ENCODE results near the gene LRWD1.

Gene LRWD1

GRCh38 chr7:102464577-102465280 is at the start of gene LRWD1, which contains the start of gene ALKBH4:
Gene LRWD1, plus strand, starts transcription at chr7:102464984. Its CDS starts 97 bp downstream, at chr7:102465081.
Gene ALKBH4, minus strand, starts transcription at chr7:102464863. Its CDS starts 27 bp downstream, at chr7:102464836.
- DNase-seq, result peak; percentile 90

GRCh38 chr7:102415685-102416225 is 49.0 kb upstream of the LRWD1 start:
- DNase-seq, result no peak

GRCh38 chr7:102416406-102416805 is 48.4 kb upstream of the LRWD1 start:
- DNase-seq, result no peak

GRCh38 chr7:102417105-102417504 is 47.7 kb upstream of the LRWD1 start:
- DNase-seq, result no peak

- DNase-seq, result no peak
These were observed 46.2 kb upstream of the LRWD1 start for GRCh38 chr7:102418592-102418991.

- DNase-seq, result no peak
These were observed 43.0 kb upstream of the LRWD1 start for GRCh38 chr7:102421706-102422240.

- no peak for DNase-seq
These were observed 40.6 kb upstream of the LRWD1 start for GRCh38 chr7:102424129-102424551.

GRCh38 chr7:102424787-102425218 is 40.0 kb upstream of the LRWD1 start:
- DNase-seq, result no peak

- no peak for DNase-seq
These were observed 39.0 kb upstream of the LRWD1 start for GRCh38 chr7:102425639-102426267.

- no peak for DNase-seq
These were observed 38.3 kb upstream of the LRWD1 start for GRCh38 chr7:102426268-102427018.

GRCh38 chr7:102427019-102427405 is 37.8 kb upstream of the LRWD1 start:
- no peak for DNase-seq

GRCh38 chr7:102429141-102429899 is 35.5 kb upstream of the LRWD1 start:
- DNase-seq, result no peak

GRCh38 chr7:102431617-102432298 is 33.0 kb upstream of the LRWD1 start:
- no peak for DNase-seq

- DNase-seq, result no peak
These were observed 32.2 kb upstream of the LRWD1 start for GRCh38 chr7:102432442-102433218.

GRCh38 chr7:102433219-102434038 is 31.4 kb upstream of the LRWD1 start, which contains the start of gene ORAI2:
Gene ORAI2, plus strand, starts transcription at chr7:102433575. Its CDS starts 5,382 bp downstream, at chr7:102438957.
- DNase-seq, result peak; percentile 66

GRCh38 chr7:102434039-102434486 is 30.7 kb upstream of the LRWD1 start:
- peak; percentile 23 for DNase-seq

GRCh38 chr7:102436118-102436517 is 28.7 kb upstream of the LRWD1 start:
- DNase-seq, result no peak

- DNase-seq, result peak; percentile 75
These were observed 24.6 kb upstream of the LRWD1 start for GRCh38 chr7:102439963-102440795.
